ENCODE results near the gene FKBP1B.
"Not testable (repeated sequence)": the region's sequence is repeated elsewhere in the genome, so short reads cannot be mapped to it uniquely, and the experiment has no call there.

FKBP1B gene

DNA sequence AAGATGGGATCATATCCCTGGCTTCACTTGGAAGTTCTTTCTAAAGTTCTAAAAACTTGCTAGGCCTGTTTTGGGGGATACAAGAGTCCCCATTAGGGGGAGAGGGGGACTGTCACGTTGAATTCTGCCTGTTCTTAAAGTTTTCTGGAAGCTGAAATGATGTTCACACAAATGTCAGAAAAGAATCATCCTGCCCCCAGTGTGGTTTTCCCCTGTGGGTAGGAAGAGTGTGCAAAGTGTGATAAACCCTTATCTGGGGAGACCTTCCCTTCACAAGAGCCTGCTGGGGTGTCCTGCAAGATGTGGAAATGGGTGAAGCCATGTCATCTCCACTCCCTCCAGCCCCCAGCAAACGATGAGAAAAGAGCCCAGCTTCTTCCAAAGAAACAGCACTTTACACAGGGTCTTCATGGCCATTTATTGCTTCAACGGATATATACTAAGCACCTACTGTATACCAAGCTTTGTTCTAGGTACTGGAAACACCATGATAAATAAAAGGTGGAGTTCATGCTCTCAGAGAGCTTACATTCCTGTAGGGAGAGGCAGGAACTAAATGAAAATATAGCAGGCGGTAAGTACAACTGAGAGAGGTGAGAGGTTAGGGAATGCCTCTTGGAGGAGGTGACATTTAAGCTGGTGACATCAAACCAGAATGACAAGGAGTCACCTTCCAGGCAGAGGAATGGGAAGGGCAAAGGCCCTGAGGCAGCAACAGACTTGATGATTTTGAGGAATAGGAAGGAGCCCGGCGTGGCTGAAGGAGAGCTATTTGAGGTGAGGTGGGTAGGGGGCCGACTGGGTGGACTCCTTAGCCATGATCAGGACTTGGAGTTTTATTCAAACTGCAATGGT lies 38.1 kb upstream of the FKBP1B start:
- no peak for DNase-seq (ENCODE audit: extremely low read depth, low read depth)
- TF ChIP-seq CTCF (IDR thresholded peaks at IDR 0.05; ENCODE audit: low read depth, low read length): no peak

- TF ChIP-seq CTCF (IDR thresholded peaks at IDR 0.05; ENCODE audit: low read depth, low read length): no peak
- no peak for DNase-seq (ENCODE audit: extremely low read depth, low read depth)
These were observed 36.9 kb upstream of the FKBP1B start for GRCh38 chr2:24012521-24013188.

DNA sequence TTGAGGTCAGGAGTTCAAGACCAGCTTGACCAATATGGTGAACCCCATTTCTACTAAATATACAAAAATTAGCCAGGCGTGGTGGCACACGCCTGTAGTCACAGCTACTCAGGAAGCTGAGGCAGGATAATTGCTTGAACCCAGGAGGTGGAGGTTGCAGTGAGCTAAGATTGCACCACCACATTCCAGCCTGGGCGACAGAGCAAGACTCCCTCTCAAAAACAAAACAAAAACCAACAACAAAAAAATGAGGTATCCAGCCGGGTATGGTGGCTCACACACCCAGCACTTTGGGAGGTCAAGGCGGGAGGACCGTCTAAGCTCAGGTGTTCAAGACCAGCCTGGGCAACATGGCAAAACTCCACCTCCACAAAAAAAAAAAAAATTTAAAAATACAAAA lies 34.6 kb upstream of the FKBP1B start:
- not testable (repeated sequence) for DNase-seq (ENCODE audit: extremely low read depth, low read depth)

DNA sequence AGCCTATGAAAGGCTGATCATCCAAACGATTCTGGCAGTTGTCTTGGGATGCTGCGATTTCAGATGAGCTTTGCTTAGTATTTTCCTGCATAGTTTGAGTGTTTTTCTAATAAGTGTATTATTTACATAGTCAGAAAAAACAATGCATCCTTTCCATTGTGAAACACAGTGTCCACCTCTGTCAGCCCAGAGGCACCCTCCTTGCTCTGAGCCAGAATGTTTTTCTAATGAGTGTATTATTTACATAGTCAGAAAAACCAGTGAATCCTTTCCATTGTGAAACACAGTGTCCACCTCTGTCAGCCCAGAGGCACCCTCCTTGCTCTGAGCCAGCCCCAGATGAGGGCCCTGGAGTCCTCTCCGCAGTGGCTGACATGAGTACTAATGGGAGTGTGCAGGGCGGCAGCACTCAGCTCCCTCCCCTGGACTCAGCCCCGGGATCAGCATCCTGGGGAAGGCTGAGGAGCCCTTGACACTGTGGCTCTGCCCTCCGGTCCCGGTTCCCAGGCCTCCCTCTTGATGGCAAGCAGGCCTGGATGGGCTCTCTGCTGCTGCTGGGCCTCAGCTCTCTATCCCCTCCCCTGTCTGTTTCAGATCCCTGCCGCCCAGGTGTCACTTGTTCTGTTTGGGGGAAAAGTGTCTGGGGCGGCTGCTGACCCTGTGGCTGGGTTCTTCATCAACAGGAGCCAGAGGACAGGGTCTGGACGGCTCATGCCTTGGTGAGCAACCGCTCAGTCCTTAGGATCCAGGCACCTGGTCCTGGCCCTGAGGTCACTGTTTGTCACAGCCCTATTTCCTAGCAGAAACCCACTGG lies 33.8 kb upstream of the FKBP1B start:
- DNase-seq (ENCODE audit: extremely low read depth, low read depth): peak; percentile 24
- no peak for TF ChIP-seq CTCF (IDR thresholded peaks at IDR 0.05; ENCODE audit: low read depth, low read length)

DNA sequence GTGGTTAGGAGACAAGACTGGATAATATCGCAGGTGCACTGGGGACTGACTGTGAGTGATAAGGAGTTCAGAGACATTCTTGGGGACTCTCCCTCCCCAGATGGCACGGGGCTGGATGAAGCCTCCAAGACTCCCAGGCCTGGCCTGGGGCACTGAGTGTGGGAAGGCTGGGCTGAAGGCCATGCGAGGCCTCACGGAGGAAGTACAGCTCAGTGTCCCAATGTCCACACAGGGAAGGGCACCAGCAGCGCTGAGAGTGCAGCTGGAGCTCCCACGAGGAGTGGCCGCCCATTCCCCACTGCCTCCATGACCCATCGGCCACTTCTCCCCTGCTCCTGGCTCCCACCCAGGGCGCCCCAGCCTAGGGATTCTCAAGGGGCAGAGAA lies 33.2 kb upstream of the FKBP1B start:
- no peak for TF ChIP-seq CTCF (IDR thresholded peaks at IDR 0.05; ENCODE audit: low read depth, low read length)

DNA sequence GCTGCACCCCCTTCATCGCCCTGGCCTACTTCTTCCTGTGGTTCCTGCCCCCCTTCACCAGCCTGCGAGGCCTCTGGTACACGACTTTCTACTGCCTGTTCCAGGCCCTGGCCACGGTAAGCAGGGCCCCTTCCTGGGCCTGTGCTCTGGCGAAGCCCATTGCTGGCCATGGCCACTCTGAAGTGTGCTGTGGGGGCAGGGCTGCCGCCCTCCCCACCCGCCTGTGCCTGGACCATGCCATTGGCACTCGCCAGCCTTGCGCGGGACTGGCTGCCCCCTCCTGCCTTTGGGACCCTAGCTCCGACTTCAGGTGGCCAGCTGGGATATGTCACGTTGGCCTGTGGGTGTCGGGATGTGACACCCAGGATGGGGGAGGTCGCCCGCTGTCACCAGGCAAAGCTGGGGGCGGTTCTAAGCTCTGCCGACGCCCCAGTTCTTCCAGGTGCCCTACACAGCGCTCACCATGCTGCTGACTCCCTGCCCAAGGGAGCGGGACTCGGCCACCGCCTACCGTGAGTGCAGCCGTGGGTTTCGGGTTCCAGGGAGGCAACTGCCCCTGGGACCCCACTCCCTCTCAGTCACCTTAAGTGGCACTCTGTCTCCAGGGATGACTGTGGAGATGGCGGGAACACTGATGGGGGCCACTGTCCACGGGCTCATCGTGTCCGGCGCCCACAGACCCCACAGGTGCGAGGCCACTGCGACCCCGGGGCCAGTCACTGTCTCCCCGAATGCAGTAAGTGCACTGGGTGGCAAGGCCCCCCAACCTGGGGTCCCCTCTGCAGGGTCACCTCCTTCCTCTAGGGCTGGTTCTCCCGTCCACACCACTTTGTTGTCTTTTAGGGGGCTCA lies 32.5 kb upstream of the FKBP1B start:
- TF ChIP-seq CTCF (IDR thresholded peaks at IDR 0.05; ENCODE audit: low read depth, low read length): no peak
- no peak for DNase-seq (ENCODE audit: extremely low read depth, low read depth)

More for the DNA sequence above, 33.2 kb upstream of the FKBP1B start:
- no peak for DNase-seq (ENCODE audit: extremely low read depth, low read depth)

DNA sequence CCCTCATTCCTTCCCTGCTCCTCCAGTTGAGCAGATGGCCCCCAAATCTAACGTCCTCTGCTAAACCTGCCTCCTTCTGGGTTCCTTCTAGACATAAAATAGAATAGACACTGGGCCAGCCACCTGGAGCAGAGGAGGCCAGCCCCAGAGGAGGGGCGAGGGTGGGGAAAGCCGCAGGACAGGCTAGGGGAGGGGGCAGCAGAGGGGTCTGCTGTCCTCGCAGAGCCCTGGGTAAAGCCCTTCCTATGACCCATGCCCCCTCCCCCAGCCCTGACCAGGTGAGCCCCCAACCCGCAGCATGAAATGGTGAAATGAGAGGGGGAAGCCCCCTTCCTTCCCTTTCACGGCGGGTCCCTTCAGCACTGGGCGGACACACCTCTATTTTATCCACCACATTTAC lies 31.8 kb upstream of the FKBP1B start:
- no peak for TF ChIP-seq CTCF (IDR thresholded peaks at IDR 0.05; ENCODE audit: low read depth, low read length)
- DNase-seq (ENCODE audit: extremely low read depth, low read depth): no peak
